ENCODE measurements around the gene MAN2A2.

Gene MAN2A2

GRCh38 chr15:90946941-90947576 is 44.0 kb downstream of the MAN2A2 start:
- no peak for DNase-seq

GRCh38 chr15:90947577-90948357 is 44.7 kb downstream of the MAN2A2 start:
- no peak for DNase-seq

- no peak for DNase-seq
Measured at GRCh38 chr15:90948506-90948905, 45.4 kb downstream of the MAN2A2 start.

- DNase-seq = no peak
Measured at GRCh38 chr15:90949979-90950675, 47.0 kb downstream of the MAN2A2 start.

GRCh38 chr15:90950676-90951075 is 47.6 kb downstream of the MAN2A2 start:
- DNase-seq = no peak

- DNase-seq = no peak
Measured at GRCh38 chr15:90952901-90953677, 50.0 kb downstream of the MAN2A2 start.

- no peak for DNase-seq
Measured at GRCh38 chr15:90953947-90954711, 51.0 kb downstream of the MAN2A2 start.

- peak; percentile 96 to 98 for DNase-seq
Measured at GRCh38 chr15:90954712-90955623, 51.9 kb downstream of the MAN2A2 start, which contains the start of gene RCCD1. Gene RCCD1, plus strand, starts transcription at chr15:90954884. Its CDS starts 1,851 bp downstream, at chr15:90956735.

GRCh38 chr15:90955624-90956273 is 52.6 kb downstream of the MAN2A2 start:
- no peak for DNase-seq

GRCh38 chr15:90956274-90957030 is 53.4 kb downstream of the MAN2A2 start:
- peak; percentile 37 to 59 for DNase-seq

GRCh38 chr15:90957031-90957790 is 54.1 kb downstream of the MAN2A2 start:
- no peak for DNase-seq

- DNase-seq = no peak
Measured at GRCh38 chr15:90957791-90958190, 54.7 kb downstream of the MAN2A2 start.

GRCh38 chr15:90959028-90959595 is 56.0 kb downstream of the MAN2A2 start:
- no peak for DNase-seq

GRCh38 chr15:90959894-90960293 is 56.8 kb downstream of the MAN2A2 start:
- DNase-seq = no peak

- DNase-seq = no peak
Measured at GRCh38 chr15:90960298-90961091, 57.4 kb downstream of the MAN2A2 start.

GRCh38 chr15:90962021-90962420 is 58.9 kb downstream of the MAN2A2 start:
- DNase-seq = no peak

GRCh38 chr15:90966262-90966661 is 63.2 kb downstream of the MAN2A2 start:
- DNase-seq = no peak

Measured in inflammatory macrophage (primary cell).